ENCODE measurements around the gene FREM1.

DNA sequence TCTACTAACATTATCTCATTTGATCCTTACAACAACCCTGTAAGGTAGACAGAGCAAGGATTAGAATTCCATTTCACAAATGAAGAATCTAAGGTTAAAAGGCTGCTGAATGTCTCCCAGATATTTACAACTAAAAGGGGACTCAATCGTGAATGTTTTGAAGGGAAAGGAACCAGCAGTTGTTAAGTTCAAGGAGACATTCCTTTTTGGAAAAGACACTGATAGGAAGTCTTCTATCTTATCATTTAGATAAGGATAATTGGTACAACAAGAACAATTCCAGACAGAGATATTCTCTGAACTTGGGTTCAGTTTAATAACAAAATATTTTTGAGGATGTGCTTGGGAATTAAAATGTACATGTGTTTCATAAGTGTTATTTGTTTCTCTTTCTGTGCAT is 150.2 kb downstream of the FREM1 start:
- TF ChIP-seq CTCF (IDR thresholded peaks at IDR 0.05), result no peak
- TF ChIP-seq POLR2A (IDR thresholded peaks at IDR 0.05), result no peak

Data from thyroid gland (tissue), 4 donors.